Activated CD4-positive, alpha-beta T cell treated with anti-CD3 and anti-CD28 coated beads, Interleukin-2, amount 10 ng/mL, durations not matched to agents 24 days and 14 days (primary cell): ENCODE measurements around the gene TOR4A. TPM values are rescaled to one million over a fixed set of nuclear protein-coding genes. Genes with fewer than 3 reads are reported as not detected.

Source experiments
- total RNA-seq: library from RNA; stranded (reverse); gene quantifications from 2 replicates; pipeline ENCODE4 v1.2.3, GENCODE V29; 2022

Gene TOR4A
- total RNA-seq, 1 donor from 2014 or later = 11.4 TPM

Other genes with a start within 250 kb of the TOR4A start
- gene ABCA2, start 249.5 kb upstream of the TOR4A start, total RNA-seq = 25.0 and 25.9 TPM in 2 replicates
- 0.09 TPM in 1 of 2 replicates, not detected in the other for gene FUT7, start 245.6 kb upstream of the TOR4A start, total RNA-seq
- 58.1 and 59.4 TPM in 2 replicates for gene NPDC1, start 231.5 kb upstream of the TOR4A start, total RNA-seq
- gene ENTPD2, start 223.7 kb upstream of the TOR4A start, total RNA-seq = 0.21 TPM in 1 of 2 replicates, not detected in the other
- 22.8 and 23.8 TPM in 2 replicates for gene SAPCD2, start 207.2 kb upstream of the TOR4A start, total RNA-seq
- gene UAP1L1, start 200.2 kb upstream of the TOR4A start, total RNA-seq = 17.1 and 19.1 TPM in 2 replicates
- gene MAN1B1, start 190.7 kb upstream of the TOR4A start, total RNA-seq = 49.7 and 50.1 TPM in 2 replicates
- 365 and 375 TPM in 2 replicates for gene DPP7, start 163.0 kb upstream of the TOR4A start, total RNA-seq
- 0.07 TPM in 1 of 2 replicates, not detected in the other for gene GRIN1, start 138.6 kb upstream of the TOR4A start, total RNA-seq
- not detected in 2 replicates for gene LRRC26, start 107.7 kb upstream of the TOR4A start, total RNA-seq
- not detected in 2 replicates for gene TMEM210, start 105.7 kb upstream of the TOR4A start, total RNA-seq
- 57.4 and 58.7 TPM in 2 replicates for gene ANAPC2, start 89.2 kb upstream of the TOR4A start, total RNA-seq
- gene SSNA1, start 89.0 kb upstream of the TOR4A start, total RNA-seq = 95.1 and 95.8 TPM in 2 replicates
- gene TPRN, start 77.0 kb upstream of the TOR4A start, total RNA-seq = 15.1 and 16.3 TPM in 2 replicates
- gene TMEM203, start 72.1 kb upstream of the TOR4A start, total RNA-seq = 38.8 and 39.3 TPM in 2 replicates
- 45.1 and 45.6 TPM in 2 replicates for gene NDOR1, start 72.0 kb upstream of the TOR4A start, total RNA-seq
- gene RNF208, start 55.5 kb upstream of the TOR4A start, total RNA-seq = 12.8 and 15.2 TPM in 2 replicates
- 0.54 and 0.68 TPM in 2 replicates for gene CYSRT1, start 52.6 kb upstream of the TOR4A start, total RNA-seq
- not detected in 2 replicates for gene RNF224, start 50.2 kb upstream of the TOR4A start, total RNA-seq
- not detected in 2 replicates for gene SLC34A3, start 46.8 kb upstream of the TOR4A start, total RNA-seq
- gene TUBB4B, start 36.4 kb upstream of the TOR4A start, total RNA-seq = 292 and 299 TPM in 2 replicates
- gene STPG3, start 26.4 kb upstream of the TOR4A start, total RNA-seq = 0.54 and 0.99 TPM in 2 replicates
- 72.4 and 75.3 TPM in 2 replicates for gene NELFB, start 22.4 kb upstream of the TOR4A start, total RNA-seq
- gene NRARP, start 24.5 kb downstream of the TOR4A start, total RNA-seq = 12.9 and 13.4 TPM in 2 replicates
- 4.4 and 5.2 TPM in 2 replicates for gene EXD3, start 145.4 kb downstream of the TOR4A start, total RNA-seq
- 0.30 and 0.36 TPM in 2 replicates for gene NOXA1, start 145.7 kb downstream of the TOR4A start, total RNA-seq
- gene ENTPD8, start 163.6 kb downstream of the TOR4A start, total RNA-seq = not detected in 2 replicates
- gene NSMF, start 181.6 kb downstream of the TOR4A start, total RNA-seq = 68.6 and 69.6 TPM in 2 replicates